ENCODE data around the gene EPHB3.

EPHB3 gene

DNA sequence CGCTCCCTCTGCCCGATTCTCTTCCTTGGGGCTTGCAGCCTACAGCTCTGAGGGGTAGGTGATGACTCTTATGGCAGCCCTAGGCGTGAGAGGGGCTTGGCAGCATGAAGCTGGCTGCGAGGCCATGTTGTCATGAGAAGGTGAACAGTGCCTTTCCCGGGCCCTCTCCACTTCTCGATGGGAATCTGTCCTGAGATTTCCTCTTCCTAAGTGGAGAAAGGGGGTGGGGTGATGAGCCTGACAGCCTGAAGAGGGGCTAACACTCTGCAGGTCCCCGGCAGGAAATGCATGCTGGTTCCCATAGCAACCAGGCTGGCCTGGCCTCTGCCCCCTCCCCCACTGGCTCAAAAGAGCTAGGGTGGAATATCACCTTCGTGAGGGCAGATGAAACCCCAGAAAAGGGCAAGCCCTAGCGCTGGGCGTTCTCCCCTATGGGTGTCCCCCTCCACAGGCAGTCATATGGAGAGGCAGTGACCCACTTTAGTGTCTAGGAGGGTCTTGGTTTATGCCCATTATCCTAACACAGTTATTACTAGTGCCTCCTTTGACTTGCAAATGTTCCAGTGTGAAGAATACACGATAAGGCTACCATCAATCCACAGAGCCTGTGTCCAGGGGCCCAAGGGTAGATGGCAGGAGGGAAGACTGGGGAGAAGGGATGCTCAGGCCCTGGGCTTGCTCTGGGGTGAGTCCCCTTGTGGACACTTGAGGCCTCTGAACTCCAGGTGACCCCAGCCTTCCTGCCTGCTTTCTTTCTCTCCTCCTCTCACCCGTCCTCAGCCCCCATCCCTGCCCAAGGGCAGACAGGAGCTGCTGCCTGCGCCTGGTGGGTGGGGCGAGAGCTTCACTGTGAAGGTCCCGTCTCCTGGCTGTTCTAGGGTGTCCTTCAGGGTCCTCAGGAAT lies 13.2 kb downstream of the EPHB3 start:
- no peak for TF ChIP-seq NFIC (IDR thresholded peaks at IDR 0.05)
- no peak for TF ChIP-seq FOXM1 (IDR thresholded peaks at IDR 0.05; ENCODE audit: borderline replicate concordance, low read depth)
- TF ChIP-seq ZBTB7A (IDR thresholded peaks at IDR 0.05; ENCODE audit: low read depth): no peak
- no peak for TF ChIP-seq EGR1 (IDR thresholded peaks at IDR 0.05)
- no peak for TF ChIP-seq EP300 (IDR thresholded peaks at IDR 0.05; ENCODE audit: borderline replicate concordance)

DNA sequence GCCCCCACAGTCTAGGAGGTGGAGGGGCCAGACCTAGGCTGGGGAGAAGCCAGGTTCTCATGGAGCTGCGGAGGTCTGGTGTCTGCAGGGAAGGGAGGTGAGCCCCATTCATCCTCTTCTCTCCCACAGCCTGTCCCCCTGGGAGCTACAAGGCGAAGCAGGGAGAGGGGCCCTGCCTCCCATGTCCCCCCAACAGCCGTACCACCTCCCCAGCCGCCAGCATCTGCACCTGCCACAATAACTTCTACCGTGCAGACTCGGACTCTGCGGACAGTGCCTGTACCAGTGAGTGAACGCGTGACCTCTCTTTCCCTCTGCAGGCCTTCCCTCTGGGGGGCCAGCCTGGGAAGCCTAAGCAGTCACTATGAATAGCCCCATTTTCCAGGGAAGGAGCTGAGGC lies 14.1 kb downstream of the EPHB3 start:
- TF ChIP-seq, protein P1, sequence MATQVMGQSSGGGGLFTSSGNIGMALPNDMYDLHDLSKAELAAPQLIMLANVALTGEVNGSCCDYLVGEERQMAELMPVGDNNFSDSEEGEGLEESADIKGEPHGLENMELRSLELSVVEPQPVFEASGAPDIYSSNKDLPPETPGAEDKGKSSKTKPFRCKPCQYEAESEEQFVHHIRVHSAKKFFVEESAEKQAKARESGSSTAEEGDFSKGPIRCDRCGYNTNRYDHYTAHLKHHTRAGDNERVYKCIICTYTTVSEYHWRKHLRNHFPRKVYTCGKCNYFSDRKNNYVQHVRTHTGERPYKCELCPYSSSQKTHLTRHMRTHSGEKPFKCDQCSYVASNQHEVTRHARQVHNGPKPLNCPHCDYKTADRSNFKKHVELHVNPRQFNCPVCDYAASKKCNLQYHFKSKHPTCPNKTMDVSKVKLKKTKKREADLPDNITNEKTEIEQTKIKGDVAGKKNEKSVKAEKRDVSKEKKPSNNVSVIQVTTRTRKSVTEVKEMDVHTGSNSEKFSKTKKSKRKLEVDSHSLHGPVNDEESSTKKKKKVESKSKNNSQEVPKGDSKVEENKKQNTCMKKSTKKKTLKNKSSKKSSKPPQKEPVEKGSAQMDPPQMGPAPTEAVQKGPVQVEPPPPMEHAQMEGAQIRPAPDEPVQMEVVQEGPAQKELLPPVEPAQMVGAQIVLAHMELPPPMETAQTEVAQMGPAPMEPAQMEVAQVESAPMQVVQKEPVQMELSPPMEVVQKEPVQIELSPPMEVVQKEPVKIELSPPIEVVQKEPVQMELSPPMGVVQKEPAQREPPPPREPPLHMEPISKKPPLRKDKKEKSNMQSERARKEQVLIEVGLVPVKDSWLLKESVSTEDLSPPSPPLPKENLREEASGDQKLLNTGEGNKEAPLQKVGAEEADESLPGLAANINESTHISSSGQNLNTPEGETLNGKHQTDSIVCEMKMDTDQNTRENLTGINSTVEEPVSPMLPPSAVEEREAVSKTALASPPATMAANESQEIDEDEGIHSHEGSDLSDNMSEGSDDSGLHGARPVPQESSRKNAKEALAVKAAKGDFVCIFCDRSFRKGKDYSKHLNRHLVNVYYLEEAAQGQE (IDR thresholded peaks at IDR 0.05; ENCODE audit: low read depth): no peak
- TF ChIP-seq TCF12 (IDR thresholded peaks at IDR 0.05; ENCODE audit: low read depth) (no peak), ZBTB7A (IDR thresholded peaks at IDR 0.05; ENCODE audit: low read depth) (no peak), TAF1 (IDR thresholded peaks at IDR 0.05; ENCODE audit: low read depth) (no peak), RAD21 (IDR thresholded peaks at IDR 0.05; ENCODE audit: low read depth) (no peak), TEAD4 (IDR thresholded peaks at IDR 0.05) (no peak), NFIC (IDR thresholded peaks at IDR 0.05) (no peak), EGR1 (IDR thresholded peaks at IDR 0.05) (no peak), EP300 (IDR thresholded peaks at IDR 0.05; ENCODE audit: borderline replicate concordance) (no peak), CREB1 (IDR thresholded peaks at IDR 0.05; ENCODE audit: low read depth) (no peak), YY1 (IDR thresholded peaks at IDR 0.05; ENCODE audit: low read depth) (no peak), FOXM1 (IDR thresholded peaks at IDR 0.05; ENCODE audit: borderline replicate concordance, low read depth) (no peak), CEBPB (IDR thresholded peaks at IDR 0.05) (no peak)
- TF ChIP-seq, protein P2, sequence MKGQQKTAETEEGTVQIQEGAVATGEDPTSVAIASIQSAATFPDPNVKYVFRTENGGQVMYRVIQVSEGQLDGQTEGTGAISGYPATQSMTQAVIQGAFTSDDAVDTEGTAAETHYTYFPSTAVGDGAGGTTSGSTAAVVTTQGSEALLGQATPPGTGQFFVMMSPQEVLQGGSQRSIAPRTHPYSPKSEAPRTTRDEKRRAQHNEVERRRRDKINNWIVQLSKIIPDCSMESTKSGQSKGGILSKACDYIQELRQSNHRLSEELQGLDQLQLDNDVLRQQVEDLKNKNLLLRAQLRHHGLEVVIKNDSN (IDR thresholded peaks at IDR 0.05): no peak
- TF ChIP-seq, protein P3, sequence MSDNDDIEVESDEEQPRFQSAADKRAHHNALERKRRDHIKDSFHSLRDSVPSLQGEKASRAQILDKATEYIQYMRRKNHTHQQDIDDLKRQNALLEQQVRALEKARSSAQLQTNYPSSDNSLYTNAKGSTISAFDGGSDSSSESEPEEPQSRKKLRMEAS (IDR thresholded peaks at IDR 0.05): no peak

DNA sequence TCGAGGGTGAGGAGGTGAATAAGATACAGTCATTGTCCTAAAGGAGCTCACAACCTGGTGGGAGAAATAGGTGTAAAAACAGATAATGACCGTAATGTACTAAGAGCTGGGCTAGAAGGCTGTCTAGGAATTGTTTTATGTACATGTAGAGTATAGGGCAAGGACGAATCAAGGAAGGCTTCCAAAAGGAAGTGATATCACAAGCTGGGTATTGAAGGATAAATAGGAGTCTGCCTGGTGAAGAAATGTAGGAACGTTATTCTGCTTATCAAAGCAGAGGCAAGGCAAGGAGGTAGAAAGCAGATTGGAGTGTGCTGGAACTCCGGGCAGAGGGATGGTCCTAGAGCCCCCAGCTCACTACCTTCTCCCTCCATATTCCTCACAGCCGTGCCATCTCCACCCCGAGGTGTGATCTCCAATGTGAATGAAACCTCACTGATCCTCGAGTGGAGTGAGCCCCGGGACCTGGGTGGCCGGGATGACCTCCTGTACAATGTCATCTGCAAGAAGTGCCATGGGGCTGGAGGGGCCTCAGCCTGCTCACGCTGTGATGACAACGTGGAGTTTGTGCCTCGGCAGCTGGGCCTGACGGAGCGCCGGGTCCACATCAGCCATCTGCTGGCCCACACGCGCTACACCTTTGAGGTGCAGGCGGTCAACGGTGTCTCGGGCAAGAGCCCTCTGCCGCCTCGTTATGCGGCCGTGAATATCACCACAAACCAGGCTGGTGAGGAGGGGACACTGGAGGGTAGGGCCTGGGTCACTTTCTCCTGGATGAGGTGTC lies 15.1 kb downstream of the EPHB3 start:
- TF ChIP-seq CREB1 (IDR thresholded peaks at IDR 0.05; ENCODE audit: low read depth) (no peak), RAD21 (IDR thresholded peaks at IDR 0.05; ENCODE audit: low read depth) (no peak), TCF12 (IDR thresholded peaks at IDR 0.05; ENCODE audit: low read depth) (no peak), EP300 (IDR thresholded peaks at IDR 0.05; ENCODE audit: borderline replicate concordance) (no peak), CEBPB (IDR thresholded peaks at IDR 0.05) (no peak), TAF1 (IDR thresholded peaks at IDR 0.05; ENCODE audit: low read depth) (no peak)
- TF ChIP-seq, protein P2 (IDR thresholded peaks at IDR 0.05): no peak
- TF ChIP-seq, protein P1 (IDR thresholded peaks at IDR 0.05; ENCODE audit: low read depth): no peak
- TF ChIP-seq, protein P3 (IDR thresholded peaks at IDR 0.05): no peak

DNA sequence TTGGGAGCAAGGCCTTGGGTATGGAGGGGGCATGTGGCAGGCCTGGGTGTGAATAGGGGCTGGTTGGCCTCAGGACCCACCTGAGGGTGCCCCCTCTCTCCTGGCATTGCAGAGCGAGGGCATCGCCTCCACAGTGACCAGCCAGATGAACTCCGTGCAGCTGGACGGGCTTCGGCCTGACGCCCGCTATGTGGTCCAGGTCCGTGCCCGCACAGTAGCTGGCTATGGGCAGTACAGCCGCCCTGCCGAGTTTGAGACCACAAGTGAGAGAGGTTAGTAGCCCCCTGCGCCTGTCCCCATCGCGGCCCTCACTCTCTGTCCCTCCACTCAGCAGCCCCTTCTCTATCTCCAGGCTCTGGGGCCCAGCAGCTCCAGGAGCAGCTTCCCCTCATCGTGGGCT lies 16.0 kb downstream of the EPHB3 start:
- TF ChIP-seq EGR1 (IDR thresholded peaks at IDR 0.05): no peak
- no peak for TF ChIP-seq EP300 (IDR thresholded peaks at IDR 0.05; ENCODE audit: borderline replicate concordance)
- no peak for TF ChIP-seq YY1 (IDR thresholded peaks at IDR 0.05; ENCODE audit: low read depth)
- TF ChIP-seq, protein P3 (IDR thresholded peaks at IDR 0.05): no peak
- TF ChIP-seq, protein P2 (IDR thresholded peaks at IDR 0.05): no peak
- TF ChIP-seq CREB1 (IDR thresholded peaks at IDR 0.05; ENCODE audit: low read depth): no peak
- TF ChIP-seq FOXM1 (IDR thresholded peaks at IDR 0.05; ENCODE audit: borderline replicate concordance, low read depth): no peak
- no peak for TF ChIP-seq CEBPB (IDR thresholded peaks at IDR 0.05)
- TF ChIP-seq TEAD4 (IDR thresholded peaks at IDR 0.05): no peak
- no peak for TF ChIP-seq TAF1 (IDR thresholded peaks at IDR 0.05; ENCODE audit: low read depth)
- TF ChIP-seq, protein P1 (IDR thresholded peaks at IDR 0.05; ENCODE audit: low read depth): no peak
- no peak for TF ChIP-seq ZBTB7A (IDR thresholded peaks at IDR 0.05; ENCODE audit: low read depth)
- no peak for TF ChIP-seq NFIC (IDR thresholded peaks at IDR 0.05)
